ENCODE measurements around the gene SND1.

- TF ChIP-seq EZH2 (IDR thresholded peaks at IDR 0.05; ENCODE audit: borderline replicate concordance, low read length), result no peak
- TF ChIP-seq, protein P1, sequence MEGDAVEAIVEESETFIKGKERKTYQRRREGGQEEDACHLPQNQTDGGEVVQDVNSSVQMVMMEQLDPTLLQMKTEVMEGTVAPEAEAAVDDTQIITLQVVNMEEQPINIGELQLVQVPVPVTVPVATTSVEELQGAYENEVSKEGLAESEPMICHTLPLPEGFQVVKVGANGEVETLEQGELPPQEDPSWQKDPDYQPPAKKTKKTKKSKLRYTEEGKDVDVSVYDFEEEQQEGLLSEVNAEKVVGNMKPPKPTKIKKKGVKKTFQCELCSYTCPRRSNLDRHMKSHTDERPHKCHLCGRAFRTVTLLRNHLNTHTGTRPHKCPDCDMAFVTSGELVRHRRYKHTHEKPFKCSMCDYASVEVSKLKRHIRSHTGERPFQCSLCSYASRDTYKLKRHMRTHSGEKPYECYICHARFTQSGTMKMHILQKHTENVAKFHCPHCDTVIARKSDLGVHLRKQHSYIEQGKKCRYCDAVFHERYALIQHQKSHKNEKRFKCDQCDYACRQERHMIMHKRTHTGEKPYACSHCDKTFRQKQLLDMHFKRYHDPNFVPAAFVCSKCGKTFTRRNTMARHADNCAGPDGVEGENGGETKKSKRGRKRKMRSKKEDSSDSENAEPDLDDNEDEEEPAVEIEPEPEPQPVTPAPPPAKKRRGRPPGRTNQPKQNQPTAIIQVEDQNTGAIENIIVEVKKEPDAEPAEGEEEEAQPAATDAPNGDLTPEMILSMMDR (conservative IDR thresholded peaks at IDR 0.05 in 1 of 2, IDR thresholded peaks at IDR 0.05 in 1 of 2; ENCODE audit: extremely low read depth in 1 of 2, insufficient read depth in 1 of 2, low read depth in 1 of 2, low read length in 2 of 2), result no peak
Observed at GRCh38 chr7:127896659-127897058, 244.7 kb downstream of the SND1 start.

Data from mammary epithelial cell (primary cell).